ENCODE data around the gene IRS2. TPM values are rescaled to one million over a fixed set of nuclear protein-coding genes. Genes with fewer than 3 reads are reported as not detected.

Gene IRS2
- total RNA-seq, 1 donor from 2014 or later: 43.8 TPM

- no peak overlapping the region for H3K4me3 ChIP-seq
- no peak for ATAC-seq
- no peaks in the 10 kb centered on the region for H3K4me1 ChIP-seq
- H3K36me3 ChIP-seq: peaks cover 15% of the 10 kb centered on the region
- no peak for TF ChIP-seq CTCF (IDR thresholded peaks at IDR 0.05)
- H3K27me3 ChIP-seq: no peaks in the 10 kb centered on the region
- no peak overlapping the region for H3K27ac ChIP-seq
- intact Hi-C loops (cut with DNase I): no loop called here
- no peaks in the 10 kb centered on the region for H3K9me3 ChIP-seq
- no peak for DNase-seq
These were observed 23.6 kb downstream of the IRS2 start for GRCh38 chr13:109762791-109763190.

- ATAC-seq (no peak), DNase-seq (no peak)
- Histone ChIP-seq H3K27ac (no peak overlapping the region), H3K4me3 (no peak overlapping the region), H3K27me3 (no peaks in the 10 kb centered on the region), H3K9me3 (no peaks in the 10 kb centered on the region), H3K4me1 (peaks cover 4% of the 10 kb centered on the region), H3K36me3 (peaks cover 10% of the 10 kb centered on the region)
- TF ChIP-seq CTCF (IDR thresholded peaks at IDR 0.05): no peak
- intact Hi-C loops (cut with DNase I): no loop called here
These were observed 24.7 kb downstream of the IRS2 start for GRCh38 chr13:109761695-109762094.

GRCh38 chr13:109760951-109761350, 25.4 kb downstream of the IRS2 start:
- H3K27ac ChIP-seq: no peak overlapping the region
- H3K36me3 ChIP-seq: peaks cover 18% of the 10 kb centered on the region
- H3K27me3 ChIP-seq: no peaks in the 10 kb centered on the region
- intact Hi-C loops (cut with DNase I): no loop called here
- DNase-seq: no peak
- ATAC-seq: no peak
- no peak for TF ChIP-seq CTCF (IDR thresholded peaks at IDR 0.05)
- no peaks in the 10 kb centered on the region for H3K9me3 ChIP-seq
- H3K4me3 ChIP-seq: no peak overlapping the region
- H3K4me1 ChIP-seq: peaks cover 9% of the 10 kb centered on the region

- no peaks in the 10 kb centered on the region for H3K9me3 ChIP-seq
- H3K4me1 ChIP-seq: peaks cover 9% of the 10 kb centered on the region
These were observed 26.0 kb downstream of the IRS2 start for GRCh38 chr13:109760402-109760801.

GRCh38 chr13:109759609-109760008, 26.8 kb downstream of the IRS2 start:
- H3K4me3 ChIP-seq: no peak overlapping the region
- TF ChIP-seq CTCF (IDR thresholded peaks at IDR 0.05): no peak
- intact Hi-C loops (cut with DNase I): no loop called here
- no peaks in the 10 kb centered on the region for H3K27me3 ChIP-seq
- no peaks in the 10 kb centered on the region for H3K9me3 ChIP-seq
- peaks cover 9% of the 10 kb centered on the region for H3K4me1 ChIP-seq
- H3K27ac ChIP-seq: no peak overlapping the region
- DNase-seq (no peak), ATAC-seq (no peak)
- peaks cover 31% of the 10 kb centered on the region for H3K36me3 ChIP-seq

More at GRCh38 chr13:109760402-109760801, 26.0 kb downstream of the IRS2 start:
- Histone ChIP-seq H3K27me3 (no peaks in the 10 kb centered on the region), H3K27ac (no peak overlapping the region), H3K4me3 (no peak overlapping the region), H3K36me3 (peaks cover 23% of the 10 kb centered on the region)
- no peak for TF ChIP-seq CTCF (IDR thresholded peaks at IDR 0.05)
- ATAC-seq (no peak), DNase-seq (no peak)
- intact Hi-C loops (cut with DNase I): no loop called here

- intact Hi-C loops (cut with DNase I): no loop called here
- no peak for TF ChIP-seq CTCF (IDR thresholded peaks at IDR 0.05)
These were observed 27.4 kb downstream of the IRS2 start for GRCh38 chr13:109758937-109759480.

More at GRCh38 chr13:109758937-109759480, 27.4 kb downstream of the IRS2 start:
- no peak for DNase-seq
- H3K4me3 ChIP-seq: no peak overlapping the region
- H3K4me1 ChIP-seq: peaks cover 9% of the 10 kb centered on the region
- H3K27ac ChIP-seq: no peak overlapping the region
- H3K27me3 ChIP-seq: no peaks in the 10 kb centered on the region
- peak; percentile 16 for ATAC-seq
- H3K36me3 ChIP-seq: peaks cover 37% of the 10 kb centered on the region
- no peaks in the 10 kb centered on the region for H3K9me3 ChIP-seq
